Duodenal mucosa (tissue), 2 donors: ENCODE measurements around the gene TMPRSS12.
"Not testable (repeated sequence)": the region's sequence is repeated elsewhere in the genome, so short reads cannot be mapped to it uniquely, and the experiment has no call there.

ENCODE experiments used
- H3K27ac ChIP-seq: one replicate; pipeline ENCODE4 v1.7.0; 2013; ENCODE audit warnings: low read depth, low read length
- H3K27me3 ChIP-seq, 2 donors: one replicate each; pipeline ENCODE4 v1.7.0; 2013; ENCODE audit warnings: low read length in 2 of 2, control low read depth in 1 of 2; ENCODE audit not compliant: insufficient read depth in 2 of 2, control insufficient read depth in 1 of 2
- H3K36me3 ChIP-seq, 2 donors: one replicate each; pipeline ENCODE4 v1.7.0; 2013; ENCODE audit warnings: low read length in 2 of 2, control low read depth in 1 of 2; ENCODE audit not compliant: insufficient read depth in 2 of 2, control insufficient read depth in 1 of 2
- H3K4me1 ChIP-seq, 2 donors: one replicate each; pipeline ENCODE4 v1.7.0; 2013; ENCODE audit warnings: low read length in 2 of 2, control low read depth in 1 of 2; ENCODE audit not compliant: insufficient read depth in 2 of 2, control insufficient read depth in 1 of 2
- H3K4me3 ChIP-seq, 2 donors: one replicate each; pipeline ENCODE4 v1.7.0; 2013; ENCODE audit warnings: low read length in 2 of 2, low read depth in 1 of 2
- H3K9ac ChIP-seq, 2 donors: one replicate each; pipeline ENCODE4 v1.7.0; 2013; ENCODE audit warnings: low read length in 2 of 2, low read depth in 1 of 2
- H3K9me3 ChIP-seq, 2 donors: one replicate each; pipeline ENCODE4 v1.7.0; 2013; ENCODE audit warnings: low read length in 2 of 2, control low read depth in 1 of 2; ENCODE audit not compliant: control insufficient read depth in 1 of 2

The TMPRSS12 gene

GRCh38 chr12:50855679-50856078, 13.0 kb downstream of the TMPRSS12 start:
- H3K4me1 ChIP-seq, H3K36me3 ChIP-seq, H3K4me3 ChIP-seq, H3K27me3 ChIP-seq, H3K9ac ChIP-seq, H3K9me3 ChIP-seq, H3K27ac ChIP-seq: not testable (repeated sequence)

- no peaks in the 10 kb centered on the region for H3K27me3 ChIP-seq
- no peak overlapping the region for H3K27ac ChIP-seq
- H3K9me3 ChIP-seq: peaks cover 0 to 4% of the 10 kb centered on the region in 2 donors
- no peaks in the 10 kb centered on the region for H3K36me3 ChIP-seq
- H3K4me3 ChIP-seq: no peak overlapping the region
- no peak overlapping the region for H3K9ac ChIP-seq
- no peaks in the 10 kb centered on the region for H3K4me1 ChIP-seq
Measured at GRCh38 chr12:50859621-50860310, 17.0 kb downstream of the TMPRSS12 start.

- Histone ChIP-seq H3K27me3 (no peaks in the 10 kb centered on the region), H3K9me3 (no peaks in the 10 kb centered on the region), H3K36me3 (no peaks in the 10 kb centered on the region), H3K9ac (no peak overlapping the region), H3K4me1 (no peaks in the 10 kb centered on the region), H3K27ac (no peak overlapping the region), H3K4me3 (no peak overlapping the region)
Measured at GRCh38 chr12:50862316-50862715, 19.6 kb downstream of the TMPRSS12 start.

GRCh38 chr12:50865266-50865665, 22.5 kb downstream of the TMPRSS12 start:
- Histone ChIP-seq H3K4me3 (no peak overlapping the region), H3K9ac (no peak overlapping the region), H3K9me3 (no peaks in the 10 kb centered on the region), H3K27ac (no peak overlapping the region), H3K36me3 (no peaks in the 10 kb centered on the region), H3K4me1 (no peaks in the 10 kb centered on the region), H3K27me3 (no peaks in the 10 kb centered on the region)

- H3K9me3 ChIP-seq, H3K27ac ChIP-seq, H3K27me3 ChIP-seq, H3K4me3 ChIP-seq, H3K4me1 ChIP-seq, H3K36me3 ChIP-seq, H3K9ac ChIP-seq: not testable (repeated sequence)
Measured at GRCh38 chr12:50868881-50869280, 26.2 kb downstream of the TMPRSS12 start.

- H3K27ac ChIP-seq: no peak overlapping the region
- H3K9ac ChIP-seq: no peak overlapping the region
- no peaks in the 10 kb centered on the region for H3K36me3 ChIP-seq
- H3K27me3 ChIP-seq: no peaks in the 10 kb centered on the region
- H3K4me1 ChIP-seq: no peaks in the 10 kb centered on the region
- H3K4me3 ChIP-seq: no peak overlapping the region
- H3K9me3 ChIP-seq: no peaks in the 10 kb centered on the region
Measured at GRCh38 chr12:50882563-50882962, 39.8 kb downstream of the TMPRSS12 start.

GRCh38 chr12:50887191-50887590, 44.5 kb downstream of the TMPRSS12 start:
- no peak overlapping the region for H3K27ac ChIP-seq
- no peaks in the 10 kb centered on the region for H3K27me3 ChIP-seq
- H3K4me3 ChIP-seq: no peak overlapping the region
- no peaks in the 10 kb centered on the region for H3K36me3 ChIP-seq
- no peaks in the 10 kb centered on the region for H3K4me1 ChIP-seq
- no peaks in the 10 kb centered on the region for H3K9me3 ChIP-seq
- H3K9ac ChIP-seq: no peak overlapping the region

GRCh38 chr12:50888666-50889065, 45.9 kb downstream of the TMPRSS12 start:
- Histone ChIP-seq H3K9ac (no peak overlapping the region), H3K27me3 (no peaks in the 10 kb centered on the region), H3K27ac (no peak overlapping the region), H3K4me3 (no peak overlapping the region), H3K9me3 (no peaks in the 10 kb centered on the region), H3K4me1 (no peaks in the 10 kb centered on the region), H3K36me3 (no peaks in the 10 kb centered on the region)

- Histone ChIP-seq H3K4me1 (no peaks in the 10 kb centered on the region), H3K36me3 (no peaks in the 10 kb centered on the region), H3K27me3 (no peaks in the 10 kb centered on the region), H3K9ac (no peak overlapping the region), H3K4me3 (no peak overlapping the region), H3K9me3 (no peaks in the 10 kb centered on the region), H3K27ac (no peak overlapping the region)
Measured at GRCh38 chr12:50894241-50894640, 51.5 kb downstream of the TMPRSS12 start.

GRCh38 chr12:50901685-50902113, 59.0 kb downstream of the TMPRSS12 start:
- Histone ChIP-seq H3K27ac (no peak overlapping the region), H3K27me3 (no peaks in the 10 kb centered on the region), H3K4me3 (no peak overlapping the region), H3K4me1 (no peaks in the 10 kb centered on the region), H3K9me3 (no peaks in the 10 kb centered on the region), H3K36me3 (no peaks in the 10 kb centered on the region), H3K9ac (no peak overlapping the region)

GRCh38 chr12:50908479-50908878, 65.8 kb downstream of the TMPRSS12 start:
- H3K4me3 ChIP-seq, H3K27ac ChIP-seq: not testable (repeated sequence)

More at GRCh38 chr12:50908479-50908878, 65.8 kb downstream of the TMPRSS12 start:
- not testable (repeated sequence) for H3K27me3 ChIP-seq, H3K9ac ChIP-seq, H3K36me3 ChIP-seq, H3K4me1 ChIP-seq
- H3K9me3 ChIP-seq: peaks cover 6 to 18% of the 10 kb centered on the region in 2 donors
